Activated T-cell treated with anti-CD3 and anti-CD28 coated beads for 1 hour (primary cell): ENCODE measurements around the gene ABI2.

Experiments
- DNase-seq: peaks from one replicate; pipeline ENCODE4 v3.0.0-alpha.2; 2020; ENCODE audit warnings: low read depth

The ABI2 gene

GRCh38 chr2:203480623-203481022, 152.4 kb downstream of the ABI2 start:
- DNase-seq, result no peak

- DNase-seq, result peak; percentile 31
Measured at GRCh38 chr2:203484266-203485112, 156.3 kb downstream of the ABI2 start.

- no peak for DNase-seq
Measured at GRCh38 chr2:203489531-203489930, 161.3 kb downstream of the ABI2 start.

- no peak for DNase-seq
Measured at GRCh38 chr2:203490391-203490790, 162.2 kb downstream of the ABI2 start.

- DNase-seq, result no peak
Measured at GRCh38 chr2:203492965-203493364, 164.8 kb downstream of the ABI2 start.
